Right renal pelvis (tissue), 4 donors: ENCODE results near the gene BUB1. TPM values are rescaled to one million over a fixed set of nuclear protein-coding genes. Genes with fewer than 3 reads are reported as not detected.
"Not testable (repeated sequence)": the region's sequence is repeated elsewhere in the genome, so short reads cannot be mapped to it uniquely, and the experiment has no call there.

Experiments used
- DNase-seq, 4 donors: peaks; one replicate each; pipeline ENCODE4 v3.0.0-alpha.2; 2013; ENCODE audit warnings: low read depth in 4 of 4, low spot score in 3 of 4, missing footprints in 1 of 4
- polyA plus RNA-seq, 4 donors: library from polyadenylated mRNA; unstranded; fragments of 120-200 nt; gene quantifications; one replicate each; pipeline ENCODE4 v1.2.1, GENCODE V29; 2013; ENCODE audit not compliant: insufficient read length in 4 of 4

BUB1 gene
- polyA plus RNA-seq: 10 to 100 TPM; 21.3 to 24.3 (median 23.0) TPM

DNA sequence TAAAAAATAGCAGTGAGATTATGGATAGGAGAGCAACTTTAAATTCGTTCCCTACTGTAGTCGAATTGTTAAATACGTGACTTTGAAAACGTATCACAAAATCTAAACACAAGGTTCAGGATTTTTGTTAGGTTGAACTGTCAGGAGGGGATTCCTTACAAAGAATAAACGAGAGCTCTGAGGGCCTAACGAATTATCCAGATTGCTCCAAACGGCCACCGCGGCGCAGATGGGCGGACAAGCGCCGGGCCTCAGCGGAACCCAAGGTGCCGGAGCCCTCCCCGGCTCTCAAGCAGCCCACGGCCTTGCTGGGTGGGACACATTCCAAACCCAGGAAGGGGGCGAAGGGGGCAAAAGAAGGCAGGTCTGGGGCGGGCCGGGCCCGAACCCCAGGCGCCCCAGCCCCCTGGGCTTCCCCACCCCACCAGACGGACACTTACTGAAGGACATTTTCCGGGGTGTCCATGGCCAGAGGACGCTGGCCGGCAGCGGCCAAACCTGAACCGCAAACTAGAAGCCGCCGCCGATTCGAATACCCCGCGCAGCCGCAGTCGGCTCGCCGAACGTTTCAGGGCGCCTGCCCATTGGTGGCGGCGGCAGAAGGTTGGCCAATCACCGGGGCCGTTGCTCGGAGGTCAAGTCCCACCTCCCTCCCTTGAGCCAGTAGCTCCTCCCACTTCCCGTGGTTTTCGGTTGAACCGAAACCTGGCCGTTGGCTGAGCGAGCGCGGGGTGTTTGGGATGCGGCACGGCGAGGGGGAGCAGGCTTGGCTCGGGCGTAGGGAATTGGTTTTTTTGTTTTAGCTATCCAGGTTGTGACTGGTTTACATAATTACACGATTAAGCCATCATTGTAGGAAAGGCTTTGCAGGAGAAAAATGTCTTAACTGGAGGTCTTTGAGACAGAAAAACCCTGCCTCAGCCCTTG, at the start of gene BUB1:
TSS of gene BUB1 (minus strand) at position 534 of the 927 bp plus-strand sequence. CDS start at position 466, 68 bp downstream.
- peak; percentile 94 to 96 (median 94) for DNase-seq

DNA sequence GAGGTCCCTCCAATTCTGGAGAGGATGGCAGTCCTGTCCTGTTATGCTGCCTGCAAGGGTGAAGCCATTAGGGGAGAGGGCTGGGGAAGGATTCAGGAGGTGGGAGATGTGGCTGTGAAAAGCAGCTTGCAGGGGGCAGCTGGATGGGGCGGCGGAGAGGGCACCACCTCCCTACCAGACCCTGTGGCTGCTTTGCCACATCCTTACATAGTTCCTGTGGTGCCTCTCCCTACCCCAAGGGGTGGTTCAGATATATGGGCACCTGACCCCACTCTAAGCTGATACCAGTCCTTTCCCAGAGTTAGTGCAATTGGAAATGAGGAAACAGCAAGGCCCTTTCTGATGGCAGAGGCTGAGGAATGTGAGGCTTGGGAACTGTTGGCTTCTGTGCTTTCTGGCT, 48.4 kb upstream of the BUB1 start:
- no peak for DNase-seq

- DNase-seq: no peak
Observed at GRCh38 chr2:110725859-110726258, 48.0 kb upstream of the BUB1 start.

- no peak for DNase-seq
Observed at GRCh38 chr2:110725370-110725769, 47.5 kb upstream of the BUB1 start.

- no peak for DNase-seq
Observed at GRCh38 chr2:110724820-110725219, 47.0 kb upstream of the BUB1 start.

DNA sequence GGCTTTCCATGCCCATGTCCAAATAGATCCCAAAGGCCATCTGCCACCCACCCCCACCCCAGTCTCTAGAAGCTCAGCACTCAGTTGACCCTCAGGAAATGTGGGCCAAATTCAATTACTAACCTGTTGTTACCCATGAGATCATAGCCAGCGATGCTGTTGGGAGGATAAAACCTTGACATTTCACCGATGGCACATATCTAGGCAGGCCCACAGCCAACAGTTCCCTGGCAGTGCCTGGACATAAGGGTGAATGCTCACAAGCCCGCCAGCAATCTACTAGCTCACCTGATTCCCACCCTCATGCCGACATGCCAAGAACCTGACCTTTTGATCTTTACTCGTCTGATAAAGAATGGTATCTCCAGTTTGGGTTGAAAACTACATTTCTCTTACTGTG, 42.7 kb upstream of the BUB1 start:
- no peak for DNase-seq

- no peak for DNase-seq
Observed at GRCh38 chr2:110718990-110719389, 41.1 kb upstream of the BUB1 start.

DNA sequence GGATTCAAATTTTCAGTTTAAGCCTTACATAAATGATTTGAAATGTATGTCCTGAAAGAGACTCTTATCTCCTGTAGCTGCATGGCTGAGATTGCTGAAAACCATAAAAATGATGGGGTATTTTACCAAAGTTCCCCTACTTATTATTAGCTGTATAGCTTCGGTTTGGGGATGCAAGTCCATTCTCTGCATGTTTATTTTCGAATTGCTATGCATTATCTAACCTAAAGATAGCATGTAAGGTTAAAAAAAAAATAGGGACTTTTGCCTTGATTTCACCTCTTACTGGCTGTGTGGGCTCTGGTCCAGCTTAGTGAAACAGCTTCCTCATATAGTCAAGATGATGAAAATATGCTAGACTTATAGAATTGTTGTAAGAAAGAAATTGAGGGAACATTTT, 40.5 kb upstream of the BUB1 start:
- DNase-seq: no peak

GRCh38 chr2:110717734-110718133, 39.9 kb upstream of the BUB1 start:
- no peak for DNase-seq

DNA sequence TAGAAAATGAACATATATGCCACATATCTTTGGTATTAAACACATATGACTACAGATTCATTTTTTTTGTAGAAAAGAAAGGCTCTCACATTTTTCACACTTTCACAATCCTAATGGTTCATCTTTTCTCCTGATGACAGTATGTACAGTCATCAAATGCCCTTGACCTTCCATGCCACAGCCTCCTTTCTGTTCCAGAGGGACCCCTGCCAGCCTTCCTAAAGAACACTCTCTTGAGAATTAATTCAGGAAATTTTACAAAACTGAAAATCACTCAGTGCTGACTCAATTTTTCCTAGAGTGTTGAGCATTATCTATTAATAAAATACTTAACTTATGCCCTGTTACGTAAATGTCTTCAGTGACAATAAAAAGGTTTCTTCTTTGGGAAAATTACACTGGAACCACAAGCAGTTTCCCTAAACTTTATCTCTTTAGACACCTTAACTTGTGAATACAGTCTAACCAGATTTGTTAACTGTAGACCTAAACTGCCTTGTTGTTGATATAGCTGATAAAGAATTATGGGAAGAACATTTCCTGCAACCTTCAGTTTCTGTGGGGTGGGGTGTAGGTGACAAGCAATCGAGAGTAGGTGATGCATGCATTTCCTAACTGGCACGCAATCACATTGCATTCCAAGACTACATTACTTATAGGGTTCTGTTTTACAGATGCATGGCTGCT, 39.2 kb upstream of the BUB1 start:
- DNase-seq: no peak

- DNase-seq: peak in 1 of 4 donors; percentile 13
Observed at GRCh38 chr2:110714452-110715224, 36.8 kb upstream of the BUB1 start.

- no peak for DNase-seq
Observed at GRCh38 chr2:110713513-110714362, 35.9 kb upstream of the BUB1 start.

DNA sequence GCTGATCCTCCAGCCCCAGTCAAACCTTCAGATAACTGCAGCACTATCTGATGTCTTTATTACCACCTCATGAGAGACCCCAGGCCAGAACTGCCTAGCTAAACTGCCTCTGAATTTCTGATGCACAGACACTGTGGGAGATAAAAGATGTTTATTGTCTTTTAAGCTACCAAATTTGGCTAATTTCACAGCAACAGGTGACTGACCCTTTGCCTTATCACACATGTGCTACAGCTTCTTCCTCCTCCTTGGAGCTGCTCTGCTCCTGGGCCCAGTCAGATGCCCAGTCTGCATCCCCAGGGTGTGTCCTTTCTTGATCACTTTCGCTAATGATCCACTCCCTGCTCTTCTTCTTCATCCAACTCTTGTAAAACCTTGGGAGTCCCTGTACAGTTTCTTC, 34.9 kb upstream of the BUB1 start:
- DNase-seq: no peak

DNA sequence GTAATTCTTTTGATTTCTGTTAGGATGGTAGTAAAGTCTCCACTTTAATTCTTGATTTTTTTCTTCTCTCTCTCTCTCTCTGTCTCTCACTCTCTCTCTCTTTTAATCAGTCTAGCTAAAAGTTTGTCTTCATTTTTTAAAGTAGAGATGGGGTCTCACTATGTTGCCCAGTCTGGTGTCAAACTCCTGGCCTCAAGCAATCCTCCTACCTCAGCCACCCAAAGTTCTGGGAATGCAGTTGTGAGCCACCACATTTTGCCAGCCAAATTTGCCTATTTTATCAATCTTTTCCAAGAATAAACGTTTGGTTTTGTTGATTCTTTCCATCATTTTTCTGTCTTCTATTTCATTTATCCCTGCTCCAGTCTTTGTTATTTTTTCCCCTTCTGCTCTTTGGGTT, 30.6 kb upstream of the BUB1 start:
- DNase-seq: no peak

GRCh38 chr2:110707386-110707965, 29.6 kb upstream of the BUB1 start:
- no peak for DNase-seq

- DNase-seq: no peak
Observed at GRCh38 chr2:110702514-110703380, 24.9 kb upstream of the BUB1 start.

- not testable (repeated sequence) for DNase-seq
Observed at GRCh38 chr2:110698253-110698652, 20.4 kb upstream of the BUB1 start.

- DNase-seq: not testable (repeated sequence)
Observed at GRCh38 chr2:110695146-110695898, 17.5 kb upstream of the BUB1 start.
